Adrenal gland (tissue), 5 donors: Measurements from ENCODE around the gene MEIKIN.

Experiments used
- CTCF ChIP-seq, 6 experiments: fragments of 450-650 bp in 4 of 6; fragments of 200-600 bp in 2 of 6; sonication (generic) in 1 of 6; IDR thresholded peaks; 1 replicate in 5 of 6; 2 replicates in 1 of 6; pipeline versions ENCODE4 v1.5.1 to v1.8.0; 2016 to 2021; ENCODE audit warnings: antibody characterized with exemption in 6 of 6, mild to moderate bottlenecking in 2 of 6, moderate library complexity in 1 of 6
- POLR2A ChIP-seq, 2 donors: fragments of 450-650 bp; IDR thresholded peaks; one replicate each; pipeline ENCODE4 v1.6.1; 2017; ENCODE audit warnings: antibody characterized with exemption in 2 of 2, mild to moderate bottlenecking in 2 of 2, moderate library complexity in 1 of 2
- donor health status: DM: no; HTN: no; CAD: no.

DNA sequence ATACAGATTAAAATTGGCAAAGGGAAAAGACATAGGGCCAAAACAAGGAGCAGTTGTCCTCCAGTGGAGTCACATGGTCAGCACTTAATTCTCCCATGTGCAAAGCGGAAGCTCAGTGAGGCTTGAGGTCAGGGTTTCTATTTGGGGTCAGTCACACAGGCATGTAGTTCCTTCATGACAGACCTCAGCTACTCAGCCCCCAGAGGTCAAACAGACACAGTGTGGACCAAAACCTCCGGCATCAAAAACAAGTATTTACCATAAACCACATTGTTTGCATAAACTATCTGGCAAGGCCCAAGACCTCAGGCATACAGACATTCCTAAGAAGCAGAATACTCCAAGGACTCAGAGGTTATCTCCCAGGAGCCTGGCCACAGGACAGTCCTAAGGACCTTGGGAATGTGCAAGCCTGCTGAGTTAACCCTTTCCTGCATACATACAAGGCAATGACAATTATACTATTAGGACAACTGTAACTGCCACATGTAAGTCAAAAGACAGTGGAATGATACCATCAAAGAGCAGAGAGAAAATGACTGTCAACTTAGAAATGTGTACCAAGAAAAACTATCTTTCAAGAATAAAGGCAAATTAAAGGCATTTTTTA lies 120.0 kb downstream of the MEIKIN start:
- TF ChIP-seq CTCF (IDR thresholded peaks at IDR 0.05) (no peak), POLR2A (IDR thresholded peaks at IDR 0.05) (no peak)
